Fibroblast of mammary gland (primary cell): ENCODE results near the gene KHDRBS2.

Experiments
- DNase-seq: peaks from one replicate; pipeline ENCODE4 v3.0.0-alpha.2; 2010; ENCODE audit warnings: low read depth
- H3K4me3 ChIP-seq: 2 replicates; pipeline ENCODE4 v1.5.1; 2011; ENCODE audit warnings: low read depth, mild to moderate bottlenecking, low read length, moderate library complexity; ENCODE audit not compliant: control insufficient read depth
- TF ChIP-seq, protein P1 (sequence below): conservative IDR thresholded peaks from 2 replicates; pipeline ENCODE4 v1.5.1; 2011; ENCODE audit warnings: low read depth, low read length, inconsistent platforms; ENCODE audit not compliant: control insufficient read depth, insufficient read depth

KHDRBS2 gene

DNA sequence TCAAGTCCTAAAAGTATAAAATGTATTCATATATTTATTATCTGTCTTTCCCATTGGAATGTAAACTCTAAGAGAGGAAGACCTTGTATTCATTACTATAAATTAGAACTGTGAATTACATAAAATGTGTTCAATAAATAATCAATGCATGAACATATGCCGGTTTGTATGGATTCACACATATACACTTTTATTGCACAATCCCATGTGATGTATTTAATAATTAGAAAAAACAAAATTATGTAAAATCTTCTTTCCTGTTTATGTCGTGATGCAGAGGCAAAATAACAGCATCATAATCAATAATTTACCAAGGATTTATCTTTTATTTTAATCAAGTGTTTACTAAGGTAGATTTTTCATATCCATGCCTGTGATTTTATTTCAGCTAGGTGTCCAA, 240.5 kb downstream of the KHDRBS2 start:
- DNase-seq: no peak
- TF ChIP-seq, protein P1, sequence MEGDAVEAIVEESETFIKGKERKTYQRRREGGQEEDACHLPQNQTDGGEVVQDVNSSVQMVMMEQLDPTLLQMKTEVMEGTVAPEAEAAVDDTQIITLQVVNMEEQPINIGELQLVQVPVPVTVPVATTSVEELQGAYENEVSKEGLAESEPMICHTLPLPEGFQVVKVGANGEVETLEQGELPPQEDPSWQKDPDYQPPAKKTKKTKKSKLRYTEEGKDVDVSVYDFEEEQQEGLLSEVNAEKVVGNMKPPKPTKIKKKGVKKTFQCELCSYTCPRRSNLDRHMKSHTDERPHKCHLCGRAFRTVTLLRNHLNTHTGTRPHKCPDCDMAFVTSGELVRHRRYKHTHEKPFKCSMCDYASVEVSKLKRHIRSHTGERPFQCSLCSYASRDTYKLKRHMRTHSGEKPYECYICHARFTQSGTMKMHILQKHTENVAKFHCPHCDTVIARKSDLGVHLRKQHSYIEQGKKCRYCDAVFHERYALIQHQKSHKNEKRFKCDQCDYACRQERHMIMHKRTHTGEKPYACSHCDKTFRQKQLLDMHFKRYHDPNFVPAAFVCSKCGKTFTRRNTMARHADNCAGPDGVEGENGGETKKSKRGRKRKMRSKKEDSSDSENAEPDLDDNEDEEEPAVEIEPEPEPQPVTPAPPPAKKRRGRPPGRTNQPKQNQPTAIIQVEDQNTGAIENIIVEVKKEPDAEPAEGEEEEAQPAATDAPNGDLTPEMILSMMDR: no peak

DNA sequence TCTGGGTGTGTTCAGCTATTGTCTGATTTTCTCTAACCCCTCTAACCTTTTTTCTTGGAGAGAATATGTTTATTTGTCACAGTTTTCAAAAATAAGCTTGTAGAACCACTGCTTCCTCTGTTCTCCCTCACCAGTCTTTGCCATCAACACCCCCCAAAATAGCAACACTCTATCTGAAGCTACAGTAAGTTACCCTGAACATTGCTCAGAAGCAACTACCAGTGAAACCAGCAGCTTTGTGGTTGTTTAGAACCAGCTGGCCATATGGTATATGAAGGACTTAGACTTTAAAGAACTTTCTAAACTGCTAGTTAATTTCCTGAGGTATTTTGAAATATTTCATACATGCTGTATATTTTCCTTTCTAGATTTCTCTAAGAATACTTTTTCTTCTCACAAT, 242.9 kb downstream of the KHDRBS2 start:
- TF ChIP-seq, protein P1: no peak

More for the DNA sequence above, 240.5 kb downstream of the KHDRBS2 start:
- no peak overlapping the region for H3K4me3 ChIP-seq

DNA sequence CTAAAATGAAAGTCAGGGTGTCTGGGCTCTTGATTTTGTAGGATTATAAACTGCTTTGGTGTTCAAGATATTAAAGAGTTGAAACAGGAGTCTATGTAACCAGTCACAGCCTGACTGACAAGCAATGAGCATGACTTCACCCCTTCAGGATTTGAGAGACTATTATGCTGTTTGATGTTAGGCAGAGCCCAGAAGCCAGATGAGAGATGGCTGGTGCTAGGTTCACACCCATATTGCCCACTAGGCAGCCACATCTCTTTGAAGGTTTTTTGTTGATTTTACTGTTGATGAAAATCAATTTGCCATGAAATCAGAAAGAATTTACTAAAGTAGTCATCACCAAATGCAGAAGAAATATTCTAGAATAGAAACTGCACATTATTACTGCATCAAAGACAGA, 243.6 kb downstream of the KHDRBS2 start:
- no peak for DNase-seq
- H3K4me3 ChIP-seq: no peak overlapping the region
- TF ChIP-seq, protein P1: no peak

More for the DNA sequence above, 242.9 kb downstream of the KHDRBS2 start:
- no peak overlapping the region for H3K4me3 ChIP-seq
- DNase-seq: no peak

DNA sequence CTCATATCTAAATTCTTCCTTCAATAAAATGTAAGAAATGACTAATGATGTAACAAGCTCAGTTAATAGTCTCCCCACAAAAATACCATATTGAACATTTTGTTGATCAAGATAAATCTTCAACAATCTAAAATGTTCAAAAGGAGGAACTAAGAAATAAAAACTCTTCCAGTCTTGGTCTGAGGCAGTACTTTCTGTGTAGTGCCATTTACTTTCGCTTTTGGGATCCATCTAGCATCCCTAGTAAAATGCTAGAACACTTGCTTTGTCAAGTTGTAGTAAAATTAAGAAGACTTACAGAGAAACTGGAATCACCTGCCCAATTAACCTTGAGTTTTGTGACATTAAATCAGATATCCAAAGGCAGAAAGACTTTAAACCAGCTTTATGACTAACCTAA, 246.4 kb downstream of the KHDRBS2 start:
- no peak overlapping the region for H3K4me3 ChIP-seq
- no peak for DNase-seq
- TF ChIP-seq, protein P1: no peak

DNA sequence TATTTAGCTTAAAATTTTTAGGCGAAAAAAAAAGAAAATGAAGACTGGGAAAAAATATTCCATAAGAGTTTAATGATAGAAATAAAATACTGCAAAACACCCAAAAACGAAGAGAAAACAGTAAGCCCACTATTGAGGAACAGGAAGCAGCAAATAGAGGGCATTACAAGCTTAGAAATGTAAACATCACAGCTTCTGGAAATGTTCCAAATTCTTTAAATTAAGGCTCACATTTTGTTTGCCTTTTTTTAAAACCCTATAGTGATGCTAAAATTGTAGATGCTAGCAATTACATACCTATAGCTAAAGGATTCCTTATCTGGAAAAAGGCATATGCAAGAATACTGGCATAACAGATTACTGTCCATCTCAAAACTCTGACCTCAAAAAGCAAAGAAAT, 248.6 kb downstream of the KHDRBS2 start:
- TF ChIP-seq, protein P1: no peak
- no peak overlapping the region for H3K4me3 ChIP-seq

DNA sequence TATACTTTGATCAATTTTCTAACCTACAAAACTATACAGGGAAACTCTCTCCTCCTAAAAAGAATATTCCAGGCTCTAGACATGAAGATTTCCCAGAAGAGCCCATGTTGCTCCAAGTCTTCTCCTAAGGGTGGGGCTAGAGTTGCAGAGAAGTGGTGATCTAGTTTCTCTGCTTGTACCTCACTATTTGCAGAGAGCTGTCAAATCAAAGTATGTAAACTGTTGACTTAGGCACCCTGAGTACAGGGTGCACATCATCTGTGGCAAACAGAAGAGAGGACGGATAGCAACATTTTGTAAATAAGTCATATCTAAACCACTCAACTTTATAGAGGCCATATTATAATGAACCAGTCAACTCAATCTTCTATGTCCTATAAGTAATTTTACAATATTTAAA, 250.1 kb downstream of the KHDRBS2 start:
- TF ChIP-seq, protein P1: no peak
- H3K4me3 ChIP-seq: no peak overlapping the region
- no peak for DNase-seq

More for the DNA sequence above, 248.6 kb downstream of the KHDRBS2 start:
- no peak for DNase-seq

DNA sequence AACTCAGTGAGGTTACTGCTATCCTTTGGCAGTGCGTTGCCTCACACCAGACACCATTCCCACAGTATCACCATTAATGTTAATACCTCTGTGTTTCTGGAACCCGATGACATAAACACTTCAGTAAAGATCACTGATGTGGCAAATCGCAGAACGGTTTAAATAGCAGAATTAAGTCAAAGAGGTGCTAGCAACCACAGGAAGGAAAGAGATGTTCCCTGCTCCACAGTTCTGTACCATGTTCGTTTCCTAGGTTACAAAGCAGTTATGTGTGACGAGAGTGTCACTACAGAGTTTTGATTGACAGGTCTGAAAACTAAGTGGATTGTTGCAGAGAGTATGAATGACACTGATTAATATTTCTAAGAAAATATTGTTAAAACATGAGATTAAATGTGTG, 272.3 kb downstream of the KHDRBS2 start:
- no peak for DNase-seq
- H3K4me3 ChIP-seq: no peak overlapping the region
- TF ChIP-seq, protein P1: no peak
